Ishikawa (cell line): ENCODE results near the gene UGT1A9.

Source experiments
- CEBPB ChIP-seq: IDR thresholded peaks from 2 replicates; pipeline ENCODE4 v1.6.1; 2012
- EP300 ChIP-seq: IDR thresholded peaks from 2 replicates; pipeline ENCODE4 v1.6.1; 2012; ENCODE audit warnings: borderline replicate concordance
- TCF12 ChIP-seq: IDR thresholded peaks from 2 replicates; pipeline ENCODE4 v1.6.1; 2012; ENCODE audit warnings: low read depth
- ZBTB7A ChIP-seq: IDR thresholded peaks from 2 replicates; pipeline ENCODE4 v1.6.1; 2012; ENCODE audit warnings: low read depth
- TF ChIP-seq, protein P1 (sequence below): IDR thresholded peaks from 2 replicates; pipeline ENCODE4 v1.6.1; 2012

DNA sequence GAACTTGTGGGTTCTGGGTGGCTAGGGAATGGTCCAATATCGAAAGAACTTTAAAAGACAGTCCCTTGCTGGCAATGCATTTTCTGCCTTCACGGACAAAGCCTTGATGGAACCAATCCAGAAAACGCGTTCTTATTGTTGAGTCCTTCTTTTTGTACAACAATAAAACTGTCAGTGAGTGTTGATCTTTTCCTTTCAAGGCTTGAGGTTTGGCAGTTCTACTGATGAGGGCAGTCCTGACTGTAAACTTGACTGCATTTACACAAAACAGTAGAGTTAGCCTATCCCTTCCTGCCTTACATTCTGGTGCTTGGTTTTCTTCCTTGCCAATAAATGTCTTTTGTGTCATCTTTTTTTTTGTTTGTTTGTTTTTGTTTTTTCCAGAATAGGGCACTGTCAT is 7.5 kb downstream of the UGT1A9 start:
- TF ChIP-seq, protein P1, sequence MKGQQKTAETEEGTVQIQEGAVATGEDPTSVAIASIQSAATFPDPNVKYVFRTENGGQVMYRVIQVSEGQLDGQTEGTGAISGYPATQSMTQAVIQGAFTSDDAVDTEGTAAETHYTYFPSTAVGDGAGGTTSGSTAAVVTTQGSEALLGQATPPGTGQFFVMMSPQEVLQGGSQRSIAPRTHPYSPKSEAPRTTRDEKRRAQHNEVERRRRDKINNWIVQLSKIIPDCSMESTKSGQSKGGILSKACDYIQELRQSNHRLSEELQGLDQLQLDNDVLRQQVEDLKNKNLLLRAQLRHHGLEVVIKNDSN = no peak
- TF ChIP-seq TCF12 = no peak
- TF ChIP-seq EP300 = no peak
- TF ChIP-seq CEBPB = no peak
- TF ChIP-seq ZBTB7A = no peak
